ENCODE data around the gene PHF23.

PHF23 gene

GRCh38 chr17:7281953-7282751, 42.9 kb upstream of the PHF23 start:
- DNase-seq (ENCODE audit: extremely low spot score): no peak
- no peak for TF ChIP-seq CTCF (IDR thresholded peaks at IDR 0.05; ENCODE audit: control extremely low read depth, extremely low read depth, low read depth, missing control alignments)
- CTCF ChIA-PET: interaction anchor here (1.2 to 8.4 kb wide), 4 partner anchors 10 to 25 kb away, joined by 3 to 80 read pairs (median 14); no protein-coding TSS in a partner anchor
- POLR2A ChIA-PET: interaction anchor here (0.6 to 1.6 kb wide), 2 partner anchors 203 to 276 kb away, joined by 3 read pairs; no protein-coding TSS in a partner anchor

- POLR2A ChIA-PET: interaction anchor here (1.6 kb wide), 1 partner anchor 204 kb away, joined by 3 read pairs; no protein-coding TSS in a partner anchor
- no peak for TF ChIP-seq CTCF (IDR thresholded peaks at IDR 0.05; ENCODE audit: control extremely low read depth, extremely low read depth, low read depth, missing control alignments)
- CTCF ChIA-PET: interaction anchor here (0.6 to 8.4 kb wide), 18 partner anchors 9 to 406 kb away, joined by 3 to 80 read pairs (median 4); partner anchors contain the start of genes TP53 and WRAP53
- peak; percentile 97 for DNase-seq (ENCODE audit: extremely low spot score)
Measured at GRCh38 chr17:7281074-7281952, 42.1 kb upstream of the PHF23 start, which contains the start of gene SLC2A4. TSS of gene SLC2A4 (plus strand) at chr17:7281718. CDS start at chr17:7281935, 217 bp downstream.

- POLR2A ChIA-PET: interaction anchor here (0.5 to 1.6 kb wide), 2 partner anchors 205 to 555 kb away, joined by 3 read pairs; no protein-coding TSS in a partner anchor
- TF ChIP-seq CTCF (IDR thresholded peaks at IDR 0.05; ENCODE audit: control extremely low read depth, extremely low read depth, low read depth, missing control alignments): peak; percentile 95
- DNase-seq (ENCODE audit: extremely low spot score): peak; percentile 89
- CTCF ChIA-PET: interaction anchor here (0.6 to 8.4 kb wide), 22 partner anchors 12 to 407 kb away, joined by 3 to 80 read pairs (median 4); partner anchors contain the start of genes ACAP1, TP53 and WRAP53
Measured at GRCh38 chr17:7280519-7281073, 41.3 kb upstream of the PHF23 start.

GRCh38 chr17:7279448-7279847, 40.2 kb upstream of the PHF23 start:
- CTCF ChIA-PET: interaction anchor here (0.8 to 2.8 kb wide), 6 partner anchors 13 to 408 kb away, joined by 3 to 7 read pairs (median 4); partner anchors contain the start of genes ACAP1, TP53 and WRAP53
- TF ChIP-seq CTCF (IDR thresholded peaks at IDR 0.05; ENCODE audit: control extremely low read depth, extremely low read depth, low read depth, missing control alignments): no peak
- POLR2A ChIA-PET: no interaction called here
- DNase-seq (ENCODE audit: extremely low spot score): no peak

- TF ChIP-seq CTCF (IDR thresholded peaks at IDR 0.05; ENCODE audit: control extremely low read depth, extremely low read depth, low read depth, missing control alignments): no peak
- CTCF ChIA-PET: interaction anchor here (1.4 to 2.2 kb wide), 2 partner anchors 14 to 30 kb away, joined by 8 to 11 read pairs; no protein-coding TSS in a partner anchor
- POLR2A ChIA-PET: no interaction called here
- DNase-seq (ENCODE audit: extremely low spot score): no peak
Measured at GRCh38 chr17:7266784-7267183, 27.5 kb upstream of the PHF23 start.

GRCh38 chr17:7263801-7264078, 24.5 kb upstream of the PHF23 start:
- CTCF ChIA-PET: interaction anchor here (2.3 kb wide), 1 partner anchor 32 kb away, joined by 9 read pairs; no protein-coding TSS in a partner anchor
- POLR2A ChIA-PET: no interaction called here
- no peak for DNase-seq (ENCODE audit: extremely low spot score)
- TF ChIP-seq CTCF (IDR thresholded peaks at IDR 0.05; ENCODE audit: control extremely low read depth, extremely low read depth, low read depth, missing control alignments): no peak
